CD4-positive, alpha-beta T cell treated with Interleukin-17A for 4 hours (primary cell): ENCODE results near the gene PIP4K2B.

ENCODE experiments used
- DNase-seq: peaks from one replicate; pipeline ENCODE4 v3.0.0-alpha.2; 2020; ENCODE audit warnings: mixed read lengths

Gene PIP4K2B

DNA sequence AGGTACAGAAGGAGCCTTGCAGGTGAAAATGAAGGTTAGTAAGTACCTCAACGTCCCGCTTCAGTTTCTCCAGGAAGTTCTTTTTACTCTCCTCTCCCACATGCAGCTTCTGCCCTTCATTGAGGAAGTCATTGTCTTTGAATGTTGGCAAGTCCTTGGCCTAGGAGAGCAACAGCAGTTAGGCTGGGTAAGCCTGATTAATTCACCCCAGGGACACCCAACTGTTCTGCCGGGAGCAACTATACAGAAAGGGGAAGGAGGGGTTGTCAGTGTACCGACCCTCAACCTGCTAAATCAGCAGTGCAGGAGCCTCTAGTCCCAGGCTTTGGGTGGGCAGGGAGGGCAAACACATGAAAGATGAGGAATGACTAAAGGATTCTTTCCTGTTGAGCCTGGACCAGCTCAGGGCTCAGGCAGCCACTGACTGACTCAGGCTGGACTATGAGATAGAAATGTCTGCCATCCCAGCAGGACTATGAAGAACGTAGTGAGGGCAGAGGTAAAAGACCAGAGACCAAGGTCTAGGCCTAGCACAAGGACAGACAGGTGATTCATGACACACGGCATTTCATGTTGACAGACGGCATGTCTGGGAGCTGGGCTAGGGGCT is 21.6 kb downstream of the PIP4K2B start:
- DNase-seq: no peak

DNA sequence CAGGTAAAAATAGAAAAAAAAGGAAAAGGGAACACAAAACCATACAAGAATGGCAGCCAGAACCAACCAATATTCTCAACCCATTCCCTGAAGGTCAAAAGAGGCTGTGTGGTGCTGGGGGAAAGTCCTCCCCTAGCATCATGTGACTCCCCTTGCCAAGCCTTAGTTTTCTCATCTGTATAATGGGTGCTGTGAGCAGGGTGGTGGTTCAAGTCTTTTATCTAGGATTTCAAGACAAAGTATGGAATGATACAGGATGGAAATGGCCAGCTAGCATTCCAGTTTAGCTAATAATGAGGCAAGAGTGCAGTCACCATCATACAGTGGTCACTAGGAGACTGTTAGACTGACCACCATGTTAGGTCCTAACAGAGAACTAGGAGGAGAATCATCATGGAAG is 26.1 kb downstream of the PIP4K2B start:
- DNase-seq: no peak

DNA sequence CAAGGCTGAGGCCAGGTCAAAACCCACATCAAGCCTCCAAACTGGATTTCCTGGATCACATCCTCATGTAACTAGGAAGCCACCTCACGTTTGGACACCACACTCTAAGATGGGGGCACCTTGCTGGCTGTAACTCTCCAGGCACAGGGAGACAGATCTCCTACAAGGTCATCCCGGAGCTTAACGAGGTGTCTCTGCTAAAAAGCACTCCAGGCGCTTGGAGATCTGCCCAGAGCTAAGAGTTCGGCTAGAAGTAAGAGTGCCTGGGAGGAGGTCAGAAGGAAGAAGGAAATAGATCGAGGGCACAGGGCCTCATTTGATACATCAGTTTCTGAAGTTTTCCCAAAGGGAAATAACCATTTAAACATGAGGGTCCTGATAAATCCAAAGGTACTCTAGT is 30.9 kb downstream of the PIP4K2B start:
- DNase-seq: no peak

DNA sequence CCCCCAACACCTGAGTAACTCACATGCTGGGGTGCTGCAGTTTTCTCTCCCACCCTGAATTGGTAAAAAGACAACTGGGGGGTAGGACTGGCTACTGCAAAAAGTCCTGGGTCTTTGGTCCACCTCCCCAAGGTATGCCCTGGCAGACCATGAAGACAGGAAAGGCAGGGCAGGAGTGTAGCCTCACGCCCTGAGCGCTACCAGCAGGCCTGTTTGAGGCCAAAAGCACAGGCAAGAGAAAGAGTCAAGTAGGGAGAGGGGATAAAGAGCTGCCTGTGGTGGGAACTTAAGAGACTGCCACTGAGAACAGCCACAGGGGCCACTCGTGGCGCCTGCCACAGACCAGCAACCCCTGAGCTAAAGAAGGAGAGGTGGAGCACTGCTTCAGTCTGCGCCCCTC is 33.0 kb downstream of the PIP4K2B start:
- DNase-seq: no peak

DNA sequence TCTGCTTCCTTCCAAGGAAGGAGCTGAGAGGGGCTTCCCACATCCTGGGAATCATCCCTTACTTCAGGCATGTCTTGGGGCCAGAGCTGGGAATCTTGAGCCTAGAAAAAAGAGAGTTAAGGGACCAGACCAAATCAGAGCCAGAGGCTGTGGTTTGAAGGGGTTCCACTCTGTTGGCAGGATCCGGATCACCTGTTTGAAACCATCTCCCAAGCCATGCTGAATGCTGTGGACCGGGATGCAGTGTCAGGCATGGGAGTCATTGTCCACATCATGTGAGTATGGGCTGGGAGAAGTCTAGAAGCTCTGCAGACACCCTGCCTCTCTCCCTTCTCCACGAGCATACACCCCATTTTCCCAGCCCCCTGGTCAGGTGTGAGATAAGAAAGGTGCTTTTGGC is 37.1 kb downstream of the PIP4K2B start:
- DNase-seq: no peak

DNA sequence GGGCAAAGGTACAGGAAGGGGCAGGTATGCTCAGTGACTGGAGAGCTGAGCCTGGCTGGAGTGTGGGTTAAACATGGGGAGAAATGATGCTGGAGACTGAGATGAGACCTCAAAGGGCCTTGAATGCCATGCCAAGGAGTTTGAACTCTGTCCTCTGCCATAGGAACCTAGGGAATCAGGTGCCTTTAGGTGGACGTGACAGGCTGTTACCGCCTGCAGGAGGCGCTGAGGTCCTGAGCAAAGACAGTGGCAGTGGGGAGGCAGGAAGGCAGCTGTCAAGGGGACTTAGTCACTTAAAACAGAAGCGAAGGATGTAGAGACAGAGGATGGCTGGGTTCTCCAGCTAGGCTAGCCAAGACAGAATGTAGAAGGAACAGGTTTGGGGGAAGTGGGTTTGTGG is 37.7 kb downstream of the PIP4K2B start:
- DNase-seq: peak; percentile 41

DNA sequence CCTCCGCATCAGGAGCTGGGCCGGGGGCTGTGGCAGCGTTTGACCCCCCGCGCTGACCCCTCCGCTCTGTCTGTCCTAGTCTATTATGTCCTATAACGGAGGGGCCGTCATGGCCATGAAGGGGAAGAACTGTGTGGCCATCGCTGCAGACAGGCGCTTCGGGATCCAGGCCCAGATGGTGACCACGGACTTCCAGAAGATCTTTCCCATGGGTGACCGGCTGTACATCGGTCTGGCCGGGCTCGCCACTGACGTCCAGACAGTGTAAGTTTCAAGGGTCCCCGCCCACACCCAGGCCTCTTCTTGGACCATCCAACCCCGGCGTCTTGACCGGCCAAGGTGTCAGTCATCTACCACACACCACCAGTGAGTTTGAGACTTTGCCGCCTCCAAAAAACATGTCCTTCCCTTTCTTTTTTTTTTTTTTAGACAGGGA is 46.3 kb downstream of the PIP4K2B start:
- no peak for DNase-seq

DNA sequence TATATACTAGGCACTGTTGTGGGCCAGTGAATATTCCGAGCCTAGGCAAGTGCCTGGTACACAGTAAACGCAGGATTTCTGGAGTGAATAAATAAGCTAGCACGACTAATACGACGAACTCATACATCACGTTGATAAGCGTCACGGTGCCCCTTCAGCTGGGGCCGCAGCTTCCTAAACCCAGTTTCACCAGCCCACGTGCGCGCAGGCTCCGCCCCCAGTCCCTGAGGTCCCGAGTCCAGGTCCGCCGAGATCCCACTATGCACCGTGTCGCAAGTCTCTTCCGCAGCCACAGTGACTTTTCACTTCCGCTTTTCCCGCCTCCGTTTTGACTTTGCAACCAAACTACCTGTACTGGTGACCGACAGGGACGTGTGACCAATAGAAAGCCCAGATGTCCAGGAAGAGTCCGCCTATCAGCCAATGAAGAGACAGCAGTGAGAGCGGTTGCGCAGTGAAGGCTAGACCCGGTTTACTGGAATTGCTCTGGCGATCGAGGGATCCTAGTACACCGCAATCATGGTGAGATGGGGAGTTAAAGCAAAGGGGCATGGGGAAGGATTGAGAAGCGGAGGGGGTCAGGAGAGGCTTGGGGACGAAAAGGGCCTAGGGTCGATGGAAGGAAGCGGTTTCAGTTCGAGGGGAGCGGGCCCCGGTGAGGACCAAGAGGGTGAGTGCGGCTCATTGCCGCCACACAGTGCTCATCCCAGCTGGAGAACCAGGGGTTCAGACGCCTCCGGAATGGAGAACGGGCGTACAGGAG is 46.9 kb downstream of the PIP4K2B start, which contains the start of gene PSMB3:
TSS of gene PSMB3 (plus strand) at position 434 of the 763 bp plus-strand sequence. CDS start at position 520, 86 bp downstream.
- peak; percentile 98 for DNase-seq

DNA sequence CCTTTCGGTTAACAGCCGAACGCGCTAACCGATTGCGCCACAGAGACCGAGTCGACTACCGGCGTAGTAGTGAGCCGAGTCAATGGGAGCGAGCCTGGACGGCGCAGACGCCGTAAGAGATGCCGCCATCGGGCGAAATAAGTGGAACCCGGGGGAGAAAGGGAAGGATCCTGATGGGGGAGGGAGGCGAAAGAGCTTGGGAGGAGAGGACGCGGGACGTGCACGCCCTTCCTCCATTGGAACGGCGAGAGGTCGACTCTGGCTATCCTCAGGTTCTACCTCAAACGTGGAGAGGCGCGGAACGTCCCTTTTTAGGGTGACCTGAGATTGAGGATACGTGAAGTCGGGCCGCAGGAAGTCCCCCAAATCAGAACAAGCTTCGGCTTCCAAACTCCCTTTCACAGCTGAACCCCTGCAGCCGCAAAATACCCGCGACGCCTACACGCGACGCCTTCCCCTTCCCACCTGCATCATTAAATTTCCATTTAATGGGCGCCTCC is 47.5 kb downstream of the PIP4K2B start:
- DNase-seq: peak; percentile 84

DNA sequence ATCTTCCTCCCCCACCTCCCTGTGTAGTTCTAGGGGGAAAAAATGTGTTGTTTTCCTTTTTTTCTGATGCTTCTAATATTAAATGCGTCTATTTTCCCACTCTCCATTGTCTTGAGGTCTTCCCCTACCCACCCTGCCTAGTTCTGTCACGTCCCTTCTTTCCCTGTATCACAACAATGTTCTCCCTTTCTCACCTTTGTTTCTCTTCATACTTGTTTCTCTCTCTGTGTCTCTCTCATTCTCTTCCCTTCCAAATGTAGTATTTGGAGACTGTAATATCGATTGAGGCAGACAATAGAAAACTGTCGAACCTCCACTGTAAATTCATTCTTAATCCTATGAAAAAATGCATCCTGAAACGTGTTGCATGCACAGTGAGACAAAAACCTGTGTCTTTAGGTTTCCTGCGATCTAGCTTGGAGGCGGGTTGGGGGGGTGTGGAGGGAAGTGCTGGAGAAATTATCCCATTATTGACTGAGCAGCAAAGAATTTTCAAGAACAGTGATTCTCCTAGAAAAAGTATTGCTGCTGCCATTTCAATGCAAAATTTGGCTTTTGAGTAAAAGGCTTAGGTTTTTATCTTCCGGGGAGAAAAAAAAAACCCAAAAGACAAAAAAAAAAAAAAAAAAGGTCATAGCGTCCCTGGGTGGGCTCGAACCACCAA is 48.1 kb downstream of the PIP4K2B start:
- DNase-seq: no peak

DNA sequence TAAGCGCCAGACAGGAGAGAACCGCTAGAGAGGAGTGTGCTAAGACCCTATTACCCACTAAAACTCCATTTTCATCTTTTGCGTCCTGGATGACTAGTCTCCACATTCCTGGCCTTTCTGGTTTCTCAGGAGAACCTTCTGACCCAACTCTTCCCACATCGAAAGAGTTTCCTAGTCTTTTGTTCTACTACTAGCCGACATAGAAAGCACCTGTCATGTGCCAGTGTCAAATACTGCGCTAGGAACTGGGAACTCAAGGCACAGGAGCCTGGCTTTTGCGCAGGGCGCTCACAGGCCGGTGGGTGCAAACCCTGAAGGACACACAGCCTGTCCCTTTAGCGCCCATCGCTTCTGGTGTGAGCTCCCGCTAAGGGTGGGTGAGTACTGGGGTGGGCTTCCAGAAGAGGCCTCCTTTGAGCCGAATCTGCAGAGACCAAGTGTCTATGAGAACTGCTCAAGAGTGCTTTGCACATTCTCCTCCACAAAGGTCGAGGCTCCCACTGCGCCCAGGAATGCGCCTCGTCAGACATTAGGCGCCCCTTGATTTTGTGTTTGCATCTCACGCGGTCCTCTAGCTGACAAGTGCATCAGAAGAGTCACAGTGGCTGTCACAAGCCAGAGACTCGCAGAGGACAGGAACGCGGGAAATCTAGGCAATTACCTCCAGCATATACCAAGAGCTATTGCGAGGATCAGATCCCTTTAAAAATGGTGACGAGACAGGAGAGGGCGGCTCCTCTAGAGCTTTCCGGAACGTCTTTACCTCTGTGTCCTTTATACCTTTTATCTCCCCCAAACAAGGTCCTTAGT is 48.8 kb downstream of the PIP4K2B start:
- DNase-seq: peak; percentile 31

DNA sequence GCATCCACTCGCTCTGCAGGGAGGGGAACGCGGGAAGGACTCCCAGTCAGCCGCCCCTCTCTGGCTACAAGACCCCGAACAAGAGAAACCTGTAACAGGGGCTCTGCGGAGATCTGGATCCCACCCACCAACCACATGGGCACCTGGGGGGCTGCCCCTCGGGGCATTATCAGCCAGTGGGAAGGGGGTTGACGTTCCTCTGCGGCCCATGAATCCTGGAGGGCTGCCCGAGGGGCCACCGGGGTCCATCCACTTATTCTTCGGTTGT is 49.4 kb downstream of the PIP4K2B start:
- no peak for DNase-seq

DNA sequence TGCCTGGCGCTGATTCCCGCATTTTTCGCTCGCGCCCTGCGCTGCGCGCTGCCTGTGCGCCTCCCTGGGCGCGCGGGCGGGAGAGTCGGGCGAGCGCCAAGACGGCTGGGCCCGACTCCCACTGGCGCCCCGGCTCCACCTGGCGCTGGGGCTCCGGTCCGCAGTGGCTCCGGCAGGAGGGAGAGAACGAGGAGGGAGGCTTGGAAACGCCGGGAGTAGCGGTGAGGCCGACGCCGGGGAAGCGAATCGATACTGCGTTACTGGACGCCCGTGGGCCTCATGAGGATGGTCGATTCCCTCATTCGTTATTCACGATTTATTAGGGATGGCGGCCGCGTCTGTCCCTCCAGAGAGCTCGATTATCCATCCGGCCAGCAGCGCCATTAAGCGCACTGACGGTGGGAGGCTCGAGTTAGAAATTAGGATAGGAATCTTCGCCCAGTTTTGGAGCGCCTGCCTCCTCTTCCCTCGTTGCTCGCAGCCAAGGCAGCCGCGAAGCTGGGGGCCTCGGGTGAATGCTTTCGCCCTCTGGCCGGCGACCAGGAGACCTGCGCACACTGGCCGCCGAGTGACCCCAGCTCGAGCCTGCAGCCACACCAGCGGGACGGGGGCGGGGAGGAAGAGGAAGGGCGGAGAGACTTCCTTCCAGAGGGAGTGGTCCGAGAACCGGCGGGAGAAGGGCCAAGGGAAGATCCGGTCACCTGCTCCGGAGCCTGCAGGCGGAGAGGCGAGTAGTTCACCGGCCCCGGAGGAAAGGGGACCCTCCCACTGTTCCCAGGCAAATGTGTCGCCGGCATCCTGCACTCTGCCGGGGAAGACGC is 49.9 kb downstream of the PIP4K2B start:
- no peak for DNase-seq

DNA sequence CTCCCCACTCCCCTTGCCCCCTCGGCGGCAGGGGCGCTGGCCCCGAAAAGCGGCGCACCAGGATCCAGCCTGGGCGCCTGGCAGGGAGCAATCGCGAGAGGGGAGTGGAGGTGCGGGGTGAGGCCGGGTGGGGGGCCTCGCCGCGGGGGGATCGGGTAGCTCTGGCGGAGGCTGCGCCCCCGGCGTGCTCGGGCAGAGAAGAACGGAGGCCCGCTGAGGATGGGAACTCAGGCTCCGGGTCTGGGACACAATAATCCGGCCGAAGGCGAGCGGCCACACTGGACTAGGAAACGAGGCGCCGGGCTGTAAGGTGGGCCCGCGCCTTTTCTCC is 50.5 kb downstream of the PIP4K2B start:
- no peak for DNase-seq

DNA sequence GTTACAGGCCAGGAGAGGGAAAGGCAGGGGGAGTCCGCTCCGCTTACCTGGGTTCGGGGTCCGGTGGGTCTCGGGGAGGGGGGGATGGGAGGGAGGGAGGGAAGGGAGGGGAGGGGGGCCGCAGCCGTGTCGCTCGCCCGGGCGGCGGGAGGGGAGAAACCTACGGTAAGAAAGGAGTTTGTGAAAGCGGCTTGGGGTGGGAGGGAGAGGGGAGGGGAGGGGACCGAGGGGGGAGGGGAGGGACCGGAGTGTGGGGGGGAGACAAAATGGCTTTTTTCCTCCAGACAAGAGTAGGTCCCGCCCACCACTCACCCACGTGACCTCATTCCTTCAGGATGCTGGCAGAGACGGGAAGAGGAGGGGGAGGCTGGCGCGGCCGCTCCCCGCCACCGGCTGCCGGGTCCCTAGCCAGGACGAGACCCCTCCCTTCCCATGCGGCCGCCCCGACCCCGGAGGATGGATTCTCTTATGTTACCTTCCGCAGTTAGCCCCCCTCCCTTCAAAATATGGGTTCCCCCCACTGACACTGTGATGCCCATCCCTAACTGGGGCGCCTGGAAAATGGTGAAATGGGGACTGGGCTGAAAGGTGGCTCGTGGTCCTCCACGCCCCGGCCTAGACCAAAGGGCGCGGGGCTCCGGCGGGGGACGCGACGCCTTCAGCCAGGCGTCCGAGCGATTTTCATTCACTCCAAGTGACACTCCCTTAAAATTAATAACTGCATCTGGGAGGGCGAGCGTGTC is 51.0 kb downstream of the PIP4K2B start, which contains the start of gene PCGF2:
TSS of gene PCGF2 (minus strand) at position 188 of the 743 bp plus-strand sequence. CDS start 7,934 bp downstream, outside the sequence.
- DNase-seq: no peak

DNA sequence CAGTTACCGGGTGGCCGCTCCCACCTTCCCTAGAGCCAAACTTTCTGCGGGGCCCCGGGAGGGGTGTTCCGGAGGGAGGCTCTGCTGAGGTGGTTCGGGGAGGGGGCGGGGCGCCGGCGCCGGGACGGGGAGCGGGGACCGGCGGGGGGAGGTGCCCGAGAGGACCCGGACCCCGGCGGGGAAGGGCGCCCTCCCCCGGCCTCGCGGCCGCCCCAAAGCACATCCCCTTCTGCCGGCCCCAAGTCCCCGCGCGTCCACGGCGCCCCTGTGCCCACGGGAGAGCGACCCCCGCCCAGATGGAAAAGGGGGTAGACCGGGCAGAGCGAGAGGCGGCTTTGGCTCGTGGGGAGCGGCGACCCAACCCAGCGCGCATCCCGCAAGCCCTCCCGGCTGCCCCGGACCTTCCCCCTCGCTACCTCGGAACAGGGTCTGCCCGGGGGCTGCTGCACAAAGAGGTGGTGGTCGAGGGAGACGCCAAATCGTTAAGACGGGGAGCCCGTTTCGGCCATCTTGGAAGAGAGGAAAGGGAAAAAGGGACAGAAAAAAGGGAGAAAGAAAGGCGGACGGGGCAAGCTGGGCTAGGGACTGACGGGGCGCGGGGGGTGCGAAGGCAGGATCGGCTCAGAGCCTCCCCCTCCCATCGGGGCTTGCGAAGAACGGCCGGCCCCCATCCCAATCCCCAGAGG is 51.8 kb downstream of the PIP4K2B start:
- peak; percentile 46 for DNase-seq

DNA sequence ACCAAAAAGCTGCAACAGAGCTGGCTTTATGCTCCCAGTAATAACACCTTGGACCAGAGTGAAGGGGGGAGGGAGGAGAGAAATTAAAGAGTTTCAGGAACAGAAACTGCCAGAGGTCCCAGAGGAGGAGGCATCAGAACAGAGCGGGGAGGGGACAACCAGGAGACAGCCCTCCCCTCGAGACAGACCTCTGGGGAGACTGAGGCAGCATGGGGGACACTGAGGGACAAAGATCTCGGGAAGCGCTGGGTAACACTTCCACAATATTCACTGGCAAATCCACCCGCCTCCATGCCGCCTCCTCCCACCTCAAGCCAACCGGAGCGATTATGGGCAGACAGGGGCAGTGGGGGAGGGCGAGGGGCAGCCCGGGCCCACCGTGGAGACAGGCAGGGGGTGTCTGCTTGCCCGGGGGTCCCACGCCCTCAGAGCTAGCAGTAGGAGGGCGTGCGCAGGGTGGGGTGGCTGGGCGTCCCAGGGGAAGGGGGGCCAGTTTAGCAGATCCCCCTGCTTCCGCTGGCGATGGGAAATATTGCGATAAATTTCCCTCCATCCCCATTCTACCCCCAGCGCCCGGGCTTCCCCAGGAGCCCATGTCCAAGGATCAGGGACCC is 52.4 kb downstream of the PIP4K2B start:
- no peak for DNase-seq

DNA sequence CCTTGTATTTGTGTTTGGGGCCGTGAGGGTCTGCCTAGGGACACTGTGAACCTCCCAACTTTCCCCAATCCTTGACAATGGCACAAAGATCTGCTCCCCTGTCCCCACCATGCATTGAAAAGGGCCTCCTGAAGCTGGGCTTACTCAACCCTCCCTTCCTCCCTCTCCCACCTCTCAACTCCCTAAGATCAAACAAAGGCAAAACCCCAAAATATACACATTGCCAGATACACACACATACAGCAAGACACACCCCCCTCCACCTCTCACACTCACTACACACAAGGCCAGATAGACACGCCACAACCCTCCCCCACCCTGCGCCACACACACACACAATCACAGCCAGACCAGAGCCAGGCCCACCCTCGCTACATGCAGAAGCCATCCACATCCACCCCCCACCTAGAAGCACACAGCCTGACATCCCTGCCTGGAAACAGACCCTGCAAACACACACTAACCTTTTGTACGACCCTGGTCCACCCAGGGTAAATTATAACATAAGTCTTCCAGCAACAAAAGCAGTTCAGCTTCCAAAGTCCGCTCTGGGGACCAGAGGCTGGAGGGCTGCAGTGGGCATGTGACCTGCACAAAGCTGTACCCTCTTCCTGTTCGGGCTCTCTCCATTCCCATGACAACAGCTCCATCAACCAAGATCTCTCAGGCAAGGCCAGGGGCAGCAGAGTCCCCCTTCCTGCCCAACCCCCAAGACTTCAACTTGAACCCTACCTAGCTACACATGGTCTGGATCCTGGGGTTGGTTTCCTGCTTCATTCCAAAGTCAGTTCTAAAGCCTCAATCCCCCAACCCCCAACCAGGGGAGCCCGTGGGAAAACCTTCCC is 53.1 kb downstream of the PIP4K2B start:
- no peak for DNase-seq

DNA sequence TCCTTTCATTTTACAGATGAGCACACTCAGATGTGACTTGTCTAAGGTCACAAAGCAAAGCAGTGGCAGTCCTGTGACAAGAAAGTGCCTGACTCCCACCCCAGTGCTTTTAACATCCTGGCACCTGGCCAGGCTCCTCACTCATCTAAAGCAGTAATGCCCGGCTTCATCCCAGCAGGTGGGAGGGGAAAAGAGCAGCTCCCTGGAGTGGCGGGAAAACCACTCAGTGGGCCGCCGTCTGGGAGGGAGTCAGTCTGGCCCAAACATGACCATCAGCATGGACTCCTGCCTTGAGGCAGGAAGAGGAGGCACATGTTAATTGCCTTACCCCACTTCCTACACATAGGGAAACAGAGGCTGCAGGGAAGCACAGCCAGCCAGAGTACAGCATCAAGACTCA is 53.8 kb downstream of the PIP4K2B start:
- DNase-seq: no peak
